Measurements from ENCODE around the gene HDDC2.

HDDC2 gene

GRCh38 chr6:125269328-125269985 lies 32.3 kb downstream of the HDDC2 start:
- Histone ChIP-seq H3K4me3 (ENCODE audit: low read depth in 1 of 2, low read length in 1 of 2) (no peak overlapping the region), H3K27ac (no peak overlapping the region), H3K36me3 (peaks cover 21% of the 10 kb centered on the region), H3K27me3 (no peaks in the 10 kb centered on the region), H3K4me1 (ENCODE audit: control insufficient read depth in 1 of 2, insufficient read depth in 1 of 2, low read depth in 1 of 2, low read length in 1 of 2) (no peaks in the 10 kb centered on the region), H3K9me3 (no peaks in the 10 kb centered on the region)
- TF ChIP-seq CTCF (IDR thresholded peaks at IDR 0.05): no peak

- Histone ChIP-seq H3K4me1 (ENCODE audit: control insufficient read depth in 1 of 2, insufficient read depth in 1 of 2, low read depth in 1 of 2, low read length in 1 of 2) (no peaks in the 10 kb centered on the region), H3K36me3 (peaks cover 17% of the 10 kb centered on the region), H3K4me3 (ENCODE audit: low read depth in 1 of 2, low read length in 1 of 2) (no peak overlapping the region), H3K27me3 (no peaks in the 10 kb centered on the region), H3K9me3 (no peaks in the 10 kb centered on the region), H3K27ac (no peak overlapping the region)
- no peak for TF ChIP-seq CTCF (IDR thresholded peaks at IDR 0.05)
Measured at GRCh38 chr6:125268765-125269164, 33.0 kb downstream of the HDDC2 start.

GRCh38 chr6:125267806-125268523 lies 33.8 kb downstream of the HDDC2 start:
- Histone ChIP-seq H3K36me3 (peaks cover 9% of the 10 kb centered on the region), H3K9me3 (no peaks in the 10 kb centered on the region), H3K27ac (no peak overlapping the region), H3K4me3 (ENCODE audit: low read depth in 1 of 2, low read length in 1 of 2) (no peak overlapping the region), H3K27me3 (no peaks in the 10 kb centered on the region), H3K4me1 (ENCODE audit: control insufficient read depth in 1 of 2, insufficient read depth in 1 of 2, low read depth in 1 of 2, low read length in 1 of 2) (no peaks in the 10 kb centered on the region)
- TF ChIP-seq CTCF (IDR thresholded peaks at IDR 0.05): no peak

GRCh38 chr6:125264476-125264875 lies 37.3 kb downstream of the HDDC2 start:
- H3K27ac ChIP-seq: no peak overlapping the region
- H3K4me1 ChIP-seq (ENCODE audit: control insufficient read depth in 1 of 2, insufficient read depth in 1 of 2, low read depth in 1 of 2, low read length in 1 of 2): no peaks in the 10 kb centered on the region
- H3K4me3 ChIP-seq (ENCODE audit: low read depth in 1 of 2, low read length in 1 of 2): no peak overlapping the region
- no peaks in the 10 kb centered on the region for H3K36me3 ChIP-seq
- no peak for TF ChIP-seq CTCF (IDR thresholded peaks at IDR 0.05)
- no peaks in the 10 kb centered on the region for H3K27me3 ChIP-seq
- H3K9me3 ChIP-seq: no peaks in the 10 kb centered on the region

GRCh38 chr6:125262016-125263013 lies 39.5 kb downstream of the HDDC2 start:
- H3K9me3 ChIP-seq: no peaks in the 10 kb centered on the region
- TF ChIP-seq CTCF (IDR thresholded peaks at IDR 0.05): no peak
- H3K27me3 ChIP-seq: no peaks in the 10 kb centered on the region
- H3K27ac ChIP-seq: no peak overlapping the region
- H3K4me1 ChIP-seq (ENCODE audit: control insufficient read depth in 1 of 2, insufficient read depth in 1 of 2, low read depth in 1 of 2, low read length in 1 of 2): no peaks in the 10 kb centered on the region
- no peaks in the 10 kb centered on the region for H3K36me3 ChIP-seq
- no peak overlapping the region for H3K4me3 ChIP-seq (ENCODE audit: low read depth in 1 of 2, low read length in 1 of 2)
